Medulla oblongata (tissue), 1 donor: ENCODE measurements around the gene FLT3.
"Not testable (repeated sequence)": the region's sequence is repeated elsewhere in the genome, so short reads cannot be mapped to it uniquely, and the experiment has no call there.

Source experiments
- DNase-seq: peaks from one replicate; pipeline ENCODE4 v3.0.0-alpha.2; 2015; ENCODE audit errors: extremely low spot score

The FLT3 gene

DNA sequence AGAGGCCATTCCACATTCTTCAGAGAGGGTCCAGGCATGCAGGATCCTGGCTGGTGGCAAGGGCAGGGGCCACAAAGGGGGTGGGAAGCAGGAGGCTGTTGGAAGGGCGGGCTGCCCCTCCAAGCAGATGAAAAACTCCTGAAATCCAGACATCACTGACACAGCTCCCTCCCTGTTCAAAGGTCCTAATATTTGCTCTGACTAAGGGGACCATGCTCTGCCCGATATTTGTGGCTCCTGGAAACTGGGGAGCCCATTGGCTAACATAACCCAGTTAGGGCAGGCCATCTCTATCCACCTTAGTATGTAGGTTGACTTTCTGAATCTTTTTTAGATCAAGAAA is 127.9 kb downstream of the FLT3 start:
- DNase-seq, result no peak

DNA sequence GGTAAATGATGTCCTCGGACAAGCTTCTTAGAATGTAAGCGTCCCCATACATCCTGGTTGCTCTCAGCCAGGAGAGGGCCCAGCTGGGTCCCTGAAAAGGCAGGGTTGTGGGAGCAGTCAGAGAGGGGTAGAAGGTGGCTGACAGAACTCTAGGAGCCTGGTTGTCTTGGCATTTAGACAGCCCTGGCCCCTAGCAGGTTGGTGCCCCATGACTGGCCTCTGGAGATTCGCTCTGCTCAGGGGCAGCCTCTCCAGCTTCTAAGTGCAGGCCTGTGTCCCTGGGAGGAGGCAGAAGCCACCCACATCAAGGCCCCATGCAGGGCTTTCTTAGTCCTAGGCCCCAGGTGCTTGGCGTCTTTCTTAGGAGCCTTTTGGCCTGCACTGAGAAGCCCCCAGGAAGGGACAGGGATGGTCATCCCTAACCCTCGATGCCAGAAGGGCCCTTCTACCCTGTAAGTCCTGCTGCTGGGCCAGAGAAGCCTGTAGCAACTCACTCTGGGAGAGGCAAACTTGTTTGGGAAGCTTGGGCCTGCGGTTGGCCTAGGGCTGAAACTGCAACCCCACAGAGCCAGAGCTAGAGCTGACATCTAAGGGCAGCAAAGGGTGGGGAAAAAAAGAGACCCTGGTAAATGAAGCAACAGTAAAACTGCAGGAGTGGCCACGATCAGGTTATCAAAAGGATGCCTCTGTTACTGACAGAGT is 128.4 kb downstream of the FLT3 start:
- DNase-seq, result no peak

DNA sequence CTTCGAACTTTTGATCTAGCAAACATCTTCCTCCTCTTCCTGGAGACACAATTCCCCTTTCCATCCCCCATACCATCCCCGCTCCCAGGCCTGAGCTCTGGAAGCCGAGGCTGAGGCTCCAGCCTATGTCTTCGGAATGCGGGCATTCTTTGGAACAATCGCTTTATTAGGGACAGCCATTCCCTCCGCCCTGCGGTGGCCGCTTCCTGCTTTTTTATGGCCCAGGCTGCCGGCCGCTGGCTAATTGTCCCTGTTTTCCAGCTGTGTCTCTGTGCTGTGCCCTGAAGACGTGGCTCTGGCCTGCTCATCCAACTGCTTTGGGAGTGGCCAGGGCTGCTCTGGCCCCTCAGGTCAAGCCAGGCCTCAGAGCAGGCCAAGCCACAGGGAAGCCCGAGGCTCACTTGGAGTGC is 129.1 kb downstream of the FLT3 start:
- DNase-seq, result no peak

DNA sequence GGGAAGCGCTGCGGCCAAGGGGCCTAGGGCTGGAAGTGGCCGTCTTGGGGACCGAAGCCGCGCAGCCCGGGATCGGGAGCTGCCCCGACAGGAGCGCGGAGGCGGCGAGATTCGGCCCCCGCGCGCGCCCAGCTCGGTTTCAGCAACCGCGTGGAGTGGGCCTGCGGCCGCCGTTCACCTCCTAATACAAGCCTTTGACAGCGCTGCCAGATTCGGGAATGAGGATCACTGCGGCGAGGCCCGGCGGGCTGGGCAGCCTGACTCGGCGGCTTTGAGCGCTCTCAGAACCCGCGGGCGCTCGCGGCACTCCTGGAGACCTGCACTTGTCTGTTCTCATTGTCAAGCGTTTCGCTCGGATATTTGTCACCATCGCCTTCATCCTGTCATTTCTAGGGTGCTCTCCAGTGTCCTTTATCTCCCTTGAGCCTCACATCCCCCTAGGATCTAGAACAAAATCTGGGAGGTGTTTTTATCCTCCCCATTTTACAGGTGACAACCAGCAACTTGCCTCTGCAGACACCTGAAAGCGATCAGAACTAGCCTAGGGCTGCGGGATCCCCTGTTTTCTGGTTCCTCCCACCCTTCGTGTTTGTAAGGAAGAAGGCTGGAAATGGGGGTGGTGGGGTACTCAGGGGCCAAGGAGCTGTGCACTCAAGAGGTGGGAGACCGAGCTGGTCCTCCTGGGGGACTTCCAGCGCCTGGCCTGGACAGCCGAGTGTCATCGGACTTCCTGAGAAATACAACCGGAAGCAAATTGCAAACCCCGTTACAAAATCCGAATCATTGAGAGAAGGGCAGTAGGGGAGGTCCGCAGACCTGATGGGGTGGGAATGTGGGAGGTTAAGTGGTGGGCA is 129.8 kb downstream of the FLT3 start:
- no peak for DNase-seq

DNA sequence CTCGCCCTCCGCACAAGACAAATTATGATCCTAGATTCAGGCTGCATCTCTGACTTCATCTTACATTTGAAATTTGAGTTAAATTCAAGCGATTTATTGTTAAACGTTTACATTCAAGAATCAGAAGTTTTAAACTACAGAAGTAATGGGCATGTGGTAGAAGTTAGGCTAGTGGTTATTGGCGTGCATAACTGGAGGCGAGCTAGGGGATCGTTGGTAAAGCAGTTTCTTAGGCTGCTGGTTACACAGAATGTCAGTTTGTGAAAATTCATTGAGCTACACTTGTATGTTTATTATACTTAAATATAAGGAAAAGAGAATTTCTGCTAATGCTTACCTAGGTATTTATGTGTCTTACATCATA is 130.5 kb downstream of the FLT3 start:
- DNase-seq, result no peak

DNA sequence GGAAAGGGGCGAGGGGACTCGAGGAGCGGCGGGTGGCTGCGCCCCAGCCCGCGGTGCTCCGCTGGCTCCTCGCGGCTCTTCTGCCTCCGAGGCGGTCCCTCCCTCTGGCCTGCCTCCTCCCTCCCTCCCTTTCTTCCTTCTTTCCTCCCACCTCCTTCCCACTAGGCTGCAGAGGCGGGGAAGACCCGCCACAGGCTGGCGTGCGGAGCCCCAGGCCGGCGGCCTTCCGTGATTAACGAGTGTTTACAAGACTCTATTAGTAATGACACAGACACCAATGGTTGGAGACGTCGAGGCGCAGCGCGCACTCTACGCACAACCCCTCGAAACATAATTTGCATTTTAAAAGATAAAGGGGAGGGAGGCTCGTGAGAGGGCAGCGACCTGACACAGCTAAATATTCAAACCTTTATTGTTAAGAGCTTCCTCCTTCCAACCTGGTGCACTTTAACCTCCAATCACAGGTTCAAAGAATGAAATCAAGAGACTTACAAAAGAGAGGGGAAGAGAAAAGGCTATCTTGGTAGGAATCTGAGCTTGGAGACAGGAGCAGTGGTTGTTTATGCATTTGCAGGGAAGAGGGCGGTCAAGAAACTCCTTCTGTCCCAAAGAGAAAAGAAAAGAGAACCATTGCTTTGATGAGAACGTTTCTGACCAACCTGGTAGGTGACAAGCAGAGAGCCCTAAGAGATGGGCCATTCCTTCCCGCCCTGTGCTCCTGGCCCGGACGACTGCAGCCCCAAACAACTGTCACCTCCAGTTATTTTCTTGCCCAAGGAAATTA is 131.1 kb downstream of the FLT3 start, which contains the start of gene CDX2:
CDX2 (minus strand) TSS at position 234 of the 784 bp plus-strand sequence. CDS start 309 bp downstream, outside the sequence.
- no peak for DNase-seq

DNA sequence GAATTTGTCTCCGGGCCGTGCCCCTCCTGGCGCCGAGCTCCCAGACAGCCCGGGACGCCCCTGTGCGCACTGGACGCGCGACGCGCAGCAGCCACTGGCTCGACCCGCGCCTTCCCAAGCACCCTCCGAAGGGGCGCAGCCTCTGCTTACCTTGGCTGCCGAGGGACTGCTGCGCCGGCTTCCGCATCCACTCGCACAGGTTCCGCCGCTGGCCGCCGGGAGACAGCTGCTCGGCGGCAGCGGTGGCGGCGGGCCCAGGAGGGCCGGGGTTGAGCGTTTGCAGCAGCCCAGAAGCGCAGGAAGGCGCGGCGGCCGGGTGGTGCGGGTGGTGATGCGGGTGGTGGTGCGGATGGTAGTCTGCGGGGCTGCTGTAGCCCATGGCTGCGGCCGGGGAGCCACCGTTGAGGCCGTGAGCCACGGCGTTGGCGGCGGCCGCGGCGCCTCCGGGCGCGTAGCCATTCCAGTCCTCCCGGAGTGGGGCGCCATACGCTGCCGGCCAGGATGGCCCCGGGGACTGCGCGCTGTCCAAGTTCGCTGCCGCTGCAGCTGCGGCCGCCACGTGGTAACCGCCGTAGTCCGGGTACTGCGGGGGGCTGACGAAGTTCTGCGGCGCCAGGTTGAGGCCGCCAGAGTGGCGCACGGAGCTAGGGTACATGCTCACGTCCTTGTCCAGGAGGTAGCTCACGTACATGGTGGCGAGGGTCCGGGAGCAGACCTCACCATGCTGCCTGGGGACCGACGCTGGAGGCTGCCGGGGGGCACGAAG is 131.9 kb downstream of the FLT3 start:
- no peak for DNase-seq

DNA sequence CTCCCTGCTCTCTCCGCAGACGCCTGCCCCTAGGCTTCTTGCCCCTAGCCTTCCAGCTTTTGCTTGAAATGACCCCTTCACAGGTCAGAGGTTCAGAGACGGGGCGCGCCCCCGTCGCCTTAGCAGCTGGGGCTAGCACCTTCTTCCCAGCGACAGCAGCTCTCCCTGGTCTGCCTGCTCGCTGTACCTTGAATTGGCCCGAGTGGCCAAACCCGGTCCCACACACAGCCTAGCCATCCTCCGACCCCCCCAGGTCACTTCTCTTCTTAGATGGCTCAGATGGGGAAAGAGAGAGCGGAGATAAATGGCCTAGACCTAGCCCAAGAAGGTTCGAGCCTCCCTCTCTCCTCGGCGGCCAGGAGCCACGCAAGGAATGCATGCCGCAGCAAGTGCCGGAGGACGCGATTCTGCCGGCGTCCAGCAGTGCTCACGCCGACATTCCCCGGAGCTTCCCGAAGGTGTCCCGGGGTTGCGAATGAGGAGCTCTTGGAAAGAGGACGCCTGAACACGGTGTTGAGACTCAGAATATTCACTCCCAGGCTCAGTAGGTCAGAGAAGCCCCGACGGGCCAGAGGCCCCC is 132.6 kb downstream of the FLT3 start:
- DNase-seq, result no peak

DNA sequence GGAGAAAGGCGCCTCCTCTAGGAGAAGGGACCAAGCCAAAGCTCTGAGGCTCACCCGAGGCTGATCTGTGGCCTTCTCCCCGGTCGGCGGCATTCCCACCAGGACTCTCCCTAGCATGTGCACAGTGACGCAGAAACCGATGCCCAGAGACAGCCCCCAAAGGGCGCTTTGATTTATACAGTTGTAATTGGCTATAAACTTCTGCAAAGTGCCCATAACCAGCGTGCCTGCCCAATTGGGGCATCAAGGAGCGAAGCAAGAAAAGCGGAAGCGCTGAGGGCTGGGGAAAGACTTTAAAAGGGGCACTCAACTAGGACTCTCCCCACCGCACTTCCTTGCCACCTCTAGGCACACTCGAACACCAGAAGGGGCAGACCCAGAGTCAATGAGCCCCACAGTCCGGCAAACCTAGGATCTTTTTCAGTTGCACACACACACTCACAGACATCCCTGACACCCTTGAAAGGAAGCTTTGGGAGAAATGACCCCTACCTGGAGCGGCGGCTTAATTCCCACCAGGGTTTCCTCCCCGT is 133.1 kb downstream of the FLT3 start:
- DNase-seq, result no peak

DNA sequence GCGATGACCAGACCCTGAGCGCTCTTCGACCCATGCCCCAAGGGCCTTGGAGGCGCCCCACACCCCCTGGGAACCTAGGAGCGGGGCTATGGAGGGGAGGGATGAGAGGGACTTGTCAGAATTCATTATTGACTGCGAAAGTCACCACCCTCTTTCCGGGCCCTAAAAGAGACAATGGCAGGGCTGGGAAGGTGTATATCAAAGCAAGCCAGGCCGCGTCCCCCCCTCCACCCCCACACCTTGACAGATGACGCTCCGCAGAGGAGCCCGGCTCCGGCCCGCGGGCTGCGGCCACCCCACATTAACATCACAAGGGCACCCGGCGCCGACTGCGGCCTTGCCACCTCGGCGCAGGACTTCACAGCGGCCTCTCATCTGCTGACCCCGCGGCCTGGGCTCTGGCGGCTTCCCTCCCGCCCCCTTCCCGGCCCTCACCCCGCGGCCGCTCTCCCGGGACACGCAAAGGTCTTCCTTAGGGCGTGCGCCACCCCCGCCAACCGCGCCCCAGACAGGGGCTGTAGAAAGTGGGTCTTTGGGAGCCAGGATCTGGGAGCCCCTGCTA is 133.7 kb downstream of the FLT3 start:
- no peak for DNase-seq

DNA sequence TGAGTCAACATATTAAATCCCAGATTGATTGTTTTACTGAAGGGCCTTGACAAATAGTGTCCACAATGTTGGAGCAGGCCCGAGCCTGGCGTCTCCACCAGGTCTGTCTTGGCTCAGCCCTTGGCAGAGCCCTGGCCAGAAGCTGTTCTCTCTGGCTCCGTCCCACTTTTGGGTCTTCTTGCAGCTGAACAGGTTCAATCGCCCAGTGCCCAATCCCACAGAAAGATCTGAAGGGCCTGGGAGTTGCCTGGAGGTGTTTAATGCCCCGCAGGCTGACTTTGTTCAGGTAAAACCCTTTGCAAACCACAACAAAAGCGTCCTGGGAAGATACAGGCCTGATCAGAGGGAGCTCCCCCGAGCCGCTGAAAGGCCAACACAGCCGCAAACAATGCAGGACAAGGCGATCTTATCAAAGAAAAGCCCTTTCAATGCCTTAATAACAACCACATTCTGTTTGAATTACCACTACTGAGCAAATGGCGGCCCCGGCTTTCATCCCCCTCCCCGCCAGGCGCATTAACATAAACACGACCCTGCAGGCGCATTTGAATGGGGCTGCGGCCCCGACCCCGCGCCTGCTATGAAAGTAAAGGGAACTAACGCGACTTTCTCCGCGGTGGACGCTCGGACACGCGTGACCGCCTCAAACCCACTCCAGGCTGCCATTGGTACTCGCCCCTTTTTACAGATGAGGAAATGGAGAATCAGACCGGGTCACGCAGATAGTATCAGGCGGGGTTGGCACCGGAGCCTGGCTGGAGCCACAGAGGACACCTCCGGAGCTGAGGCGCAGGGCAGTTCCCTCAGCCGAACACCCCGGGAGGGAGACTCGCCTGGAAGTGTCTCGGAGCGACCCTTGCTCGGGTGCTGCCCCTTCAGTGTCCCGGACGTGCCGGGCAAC is 134.4 kb downstream of the FLT3 start:
- no peak for DNase-seq

DNA sequence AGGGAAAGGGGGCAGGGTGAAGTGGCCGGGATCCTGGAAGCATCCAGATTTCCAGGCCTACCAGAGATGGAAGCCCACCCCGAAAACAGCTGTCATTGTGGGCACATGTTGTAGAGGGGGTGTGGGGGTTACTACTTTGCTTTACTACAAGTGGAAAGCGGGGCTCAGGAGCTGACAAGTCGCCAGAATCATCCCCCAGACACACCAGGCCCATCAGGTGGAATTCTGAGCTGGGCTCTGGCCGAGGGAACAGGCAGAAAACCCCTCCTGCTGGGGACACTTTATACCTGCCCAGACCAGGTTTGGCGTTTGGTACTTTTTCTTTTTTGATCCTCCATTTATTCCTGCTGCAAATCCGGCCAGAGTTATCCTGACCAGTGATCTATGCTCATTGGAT is 135.0 kb downstream of the FLT3 start:
- no peak for DNase-seq

DNA sequence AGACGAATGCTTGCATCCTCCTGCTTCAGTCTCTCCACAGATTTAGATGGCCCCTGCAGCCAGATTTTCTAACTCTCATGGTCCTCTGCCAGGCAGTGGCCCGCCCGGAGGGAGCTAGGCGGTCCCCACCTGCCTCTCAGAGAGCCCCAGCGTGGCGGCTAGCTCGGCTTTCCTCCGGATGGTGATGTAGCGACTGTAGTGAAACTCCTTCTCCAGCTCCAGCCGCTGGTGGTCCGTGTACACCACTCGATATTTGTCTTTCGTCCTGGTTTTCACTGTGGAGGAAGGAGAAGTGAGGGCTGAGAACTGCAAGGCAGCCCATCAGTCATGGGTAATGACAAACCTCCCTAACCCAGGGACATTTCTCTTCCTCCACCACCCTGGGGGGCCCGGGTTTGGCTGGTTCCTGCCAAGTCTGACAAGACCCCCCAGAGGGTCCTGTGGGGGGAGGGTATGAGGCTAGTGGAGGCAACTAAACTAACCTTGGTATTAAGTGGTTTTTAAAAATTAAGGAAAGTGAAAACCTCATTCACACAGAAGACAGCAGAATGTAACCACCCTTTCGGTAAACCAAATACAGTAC is 135.5 kb downstream of the FLT3 start:
- no peak for DNase-seq

DNA sequence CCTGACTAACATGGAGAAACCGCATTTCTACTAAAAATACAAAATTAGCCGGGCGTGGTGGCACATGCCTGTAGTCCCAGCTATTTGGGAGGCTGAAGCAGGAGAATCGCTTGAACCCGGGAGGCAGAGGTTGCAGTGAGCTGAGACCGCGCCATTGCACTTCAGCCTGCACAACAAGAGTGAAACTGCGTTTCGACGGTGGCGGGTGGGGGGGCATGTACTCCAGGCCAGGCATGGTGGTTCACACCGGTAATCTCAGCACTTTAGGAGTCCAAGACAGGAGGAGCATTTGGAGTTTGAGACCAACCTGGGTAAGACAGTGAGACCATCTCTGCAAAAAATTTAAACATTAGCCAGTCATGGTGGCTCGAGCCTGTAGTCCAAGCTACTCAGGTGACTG is 136.2 kb downstream of the FLT3 start:
- not testable (repeated sequence) for DNase-seq

DNA sequence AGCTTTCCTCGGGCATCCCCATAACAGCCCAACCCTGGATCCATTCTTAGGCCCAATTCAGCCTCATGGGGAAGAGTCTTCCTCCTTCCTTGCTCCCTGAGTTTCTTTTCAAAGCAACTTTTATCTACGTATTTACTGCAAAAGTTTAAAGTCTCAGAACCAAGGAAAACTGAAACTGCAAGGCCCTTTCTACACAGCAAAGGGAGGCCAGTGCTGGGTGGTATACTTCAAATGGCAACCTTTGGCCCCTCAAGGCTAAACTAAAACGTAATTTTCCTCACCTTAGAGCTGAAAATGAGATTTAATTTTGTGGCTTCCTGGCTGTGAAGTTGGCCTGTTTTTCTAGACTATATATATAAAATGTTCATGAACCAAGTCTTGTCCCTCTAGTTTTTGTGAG is 136.9 kb downstream of the FLT3 start:
- no peak for DNase-seq

DNA sequence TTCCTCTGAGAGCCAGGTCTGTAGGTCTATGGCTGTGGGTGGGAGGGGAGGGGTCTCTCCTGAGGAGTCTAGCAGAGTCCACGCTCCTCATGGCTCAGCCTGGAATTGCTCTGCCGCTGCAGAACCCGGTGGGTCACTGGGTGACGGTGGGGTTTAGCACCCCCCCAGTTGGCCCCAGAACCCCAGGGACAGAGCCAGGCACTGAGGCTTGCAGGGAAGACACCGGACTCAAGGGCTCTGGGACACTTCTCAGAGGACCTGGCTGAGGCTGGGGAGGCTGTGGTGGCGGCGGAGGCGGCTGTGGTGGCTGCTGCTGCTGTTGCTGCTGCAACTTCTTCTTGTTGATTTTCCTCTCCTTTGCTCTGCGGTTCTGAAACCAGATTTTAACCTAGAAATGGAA is 137.4 kb downstream of the FLT3 start:
- DNase-seq, result no peak

DNA sequence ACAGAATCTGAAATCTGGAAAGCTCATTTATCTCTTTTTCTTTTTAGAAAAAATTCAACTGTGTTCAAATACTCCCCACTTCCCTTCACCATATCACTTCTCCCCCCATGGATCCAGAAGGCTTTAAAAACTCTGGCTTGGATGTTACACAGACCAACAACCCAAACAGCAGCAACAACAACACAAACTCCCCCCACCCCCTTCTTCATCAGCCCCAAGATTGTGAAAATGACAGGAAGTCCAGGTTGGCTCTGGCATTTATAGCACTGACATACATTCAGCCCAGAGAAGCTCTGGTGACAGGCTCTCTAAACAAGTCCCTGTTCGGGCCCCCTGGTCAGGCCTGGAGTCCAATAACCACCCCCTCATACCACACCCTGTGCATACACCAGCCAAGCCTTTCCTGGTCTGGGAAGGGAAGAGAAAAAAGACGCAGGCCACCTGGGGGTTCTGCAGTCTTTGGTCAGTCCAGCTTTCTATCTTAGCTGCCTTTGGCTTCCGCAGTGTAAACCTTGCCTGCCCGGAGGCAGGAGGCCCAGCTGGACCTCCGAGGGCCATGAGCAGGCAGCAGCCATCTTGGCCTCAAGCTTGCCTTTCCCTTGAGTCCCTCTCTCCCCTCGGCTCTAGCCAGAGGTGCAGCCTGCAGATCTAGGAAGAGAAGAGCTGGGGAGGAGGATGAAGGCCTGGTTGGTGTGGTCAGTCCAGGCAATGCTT is 138.1 kb downstream of the FLT3 start:
- no peak for DNase-seq

DNA sequence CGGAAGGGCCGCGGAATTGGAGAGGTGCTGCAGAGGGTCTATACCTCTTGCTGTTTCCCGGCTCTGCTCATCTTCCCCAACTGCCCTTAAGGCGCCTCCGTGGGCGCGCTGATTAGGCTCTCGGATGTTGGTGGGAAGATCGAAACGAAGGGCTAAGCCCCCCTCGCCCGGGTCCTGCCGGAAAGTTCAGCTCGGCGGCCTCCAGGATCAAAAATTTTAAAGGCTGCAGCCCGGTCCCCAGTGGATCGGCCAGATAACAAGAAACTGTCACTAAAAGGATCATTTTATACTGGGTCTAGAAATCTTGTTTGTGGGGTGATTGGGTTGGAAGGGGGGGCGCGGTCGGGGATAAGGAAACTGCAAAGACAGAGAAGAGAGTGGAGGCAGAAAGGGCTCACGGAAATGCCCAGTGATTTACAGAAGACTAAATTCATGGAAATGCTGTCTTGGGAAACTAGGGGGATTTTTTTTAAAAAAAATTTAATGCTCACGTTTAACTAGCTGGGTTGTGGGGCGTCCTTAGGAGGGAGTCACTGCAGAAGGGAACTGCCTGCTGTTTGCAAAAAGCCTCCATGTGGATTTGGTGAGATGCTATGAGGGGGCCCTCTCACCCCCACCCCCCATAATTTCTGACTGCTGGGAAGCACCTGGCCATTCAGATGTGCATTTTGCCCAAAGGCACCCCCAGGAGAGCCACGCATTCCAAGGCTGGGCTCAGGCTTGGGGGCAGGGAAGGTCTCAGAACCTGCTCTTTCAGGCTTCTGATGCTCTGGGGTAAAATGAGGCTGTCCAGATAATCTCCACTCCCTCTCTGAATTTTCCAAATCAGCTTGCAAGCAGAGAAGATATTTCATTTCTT is 138.9 kb downstream of the FLT3 start:
- no peak for DNase-seq
